22Rv1 (cell line): ENCODE data around the gene CCDC63.

Source experiments
- CTCF ChIP-seq: fragments of 450-650 bp; IDR thresholded peaks from 2 replicates; pipeline ENCODE4 v1.5.1; 2017; ENCODE audit warnings: mild to moderate bottlenecking
- ZFX ChIP-seq: fragments of 450-650 bp; IDR thresholded peaks from 2 replicates; pipeline ENCODE4 v1.6.1; 2017; ENCODE audit warnings: antibody characterized with exemption, borderline replicate concordance

- TF ChIP-seq CTCF (no peak), ZFX (no peak)
Observed at GRCh38 chr12:110824342-110824741, 22.4 kb upstream of the CCDC63 start.
